Thoracic aorta (tissue), 2 donors: ENCODE data around the gene PRM3. TPM values are rescaled to one million over a fixed set of nuclear protein-coding genes. Genes with fewer than 3 reads are reported as not detected.
"Not testable (repeated sequence)": the region's sequence is repeated elsewhere in the genome, so short reads cannot be mapped to it uniquely, and the experiment has no call there.

Experiments
- ATAC-seq: fragments of 150-250 bp; one replicate; pipeline ENCODE4 v1.8.0; 2017; ENCODE audit warnings: low read depth; ENCODE audit not compliant: insufficient number of reproducible peaks, low FRiP score
- DNase-seq: peaks from one replicate; pipeline ENCODE4 v3.0.0-alpha.2; 2020; ENCODE audit warnings: low spot score
- H3K27ac ChIP-seq, 2 donors: fragments of 200-600 bp; sonication (generic); 1 replicate in 1 of 2; 2 replicates in 1 of 2; pipeline ENCODE4 v1.5.1; 2016; ENCODE audit warnings: mild to moderate bottlenecking in 2 of 2, moderate library complexity in 2 of 2
- H3K27me3 ChIP-seq: fragments of 200-600 bp; sonication (generic); replicated peaks from 2 replicates; pipeline ENCODE4 v1.6.0; 2016; ENCODE audit warnings: mild to moderate bottlenecking; ENCODE audit not compliant: insufficient read depth
- H3K36me3 ChIP-seq: fragments of 200-600 bp; sonication (generic); one replicate; pipeline ENCODE4 v1.5.1; 2016
- H3K4me1 ChIP-seq, 2 donors: fragments of 200-600 bp; sonication (generic); 1 replicate in 1 of 2; 2 replicates in 1 of 2; pipeline versions ENCODE4 v1.5.1 to v1.6.0; 2016; ENCODE audit warnings: low read depth in 2 of 2, mild to moderate bottlenecking in 1 of 2; ENCODE audit not compliant: control insufficient read depth in 1 of 2
- H3K4me3 ChIP-seq: fragments of 200-600 bp; sonication (generic); 2 replicates; pipeline ENCODE4 v1.5.1; 2016; ENCODE audit warnings: mild to moderate bottlenecking
- H3K9me3 ChIP-seq: fragments of 200-600 bp; sonication (generic); 2 replicates; pipeline ENCODE4 v1.5.1; 2016
- total RNA-seq, 2 donors: library from RNA; depleted of rRNA; stranded (reverse); fragments of >200 nt; gene quantifications; one replicate each; pipeline versions ENCODE4 v1.1.0 to v1.2.3, GENCODE V29; 2016
- TF ChIP-seq, protein P1 (sequence below): fragments of 200-600 bp; sonication (generic); IDR thresholded peaks from one replicate; pipeline ENCODE4 v1.5.1; 2019; ENCODE audit warnings: antibody characterized with exemption

PRM3 gene
- total RNA-seq, 2 donors from 2014 or later = not detected

DNA sequence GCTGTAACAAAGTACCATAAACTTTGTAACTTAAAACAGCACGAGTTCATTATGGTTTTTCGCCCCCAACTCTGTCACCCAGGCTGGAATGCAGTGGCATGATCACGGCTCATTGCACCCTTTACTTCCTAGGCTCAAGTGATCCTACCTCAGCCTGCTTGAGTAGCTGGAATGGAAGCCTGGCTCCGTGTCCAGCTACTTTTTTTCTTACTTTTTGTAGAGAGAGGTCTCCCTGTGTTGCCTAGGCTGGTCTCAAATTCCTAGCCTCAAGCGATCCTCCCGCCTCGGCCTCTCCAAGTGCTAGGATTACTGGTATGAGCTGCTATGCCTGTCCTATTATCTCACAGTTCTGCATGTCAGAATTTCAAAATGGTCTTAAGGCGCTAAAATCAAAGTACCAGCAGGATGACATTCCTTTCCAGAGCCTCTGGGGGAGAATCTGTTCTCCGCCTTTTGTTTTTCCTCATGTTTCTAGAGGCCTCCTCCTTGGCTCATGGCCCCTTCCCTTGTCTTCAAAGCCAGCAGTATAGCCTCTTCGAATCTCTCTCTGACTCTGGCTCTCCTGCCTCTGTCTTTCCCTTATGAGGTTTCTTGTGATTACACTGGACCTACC is 17.8 kb upstream of the PRM3 start:
- ATAC-seq (no peak), DNase-seq (no peak)
- H3K4me1 ChIP-seq = peaks cover 0 to 6% of the 10 kb centered on the region in 2 donors
- H3K4me3 ChIP-seq = no peak overlapping the region
- no peaks in the 10 kb centered on the region for H3K27me3 ChIP-seq
- no peak overlapping the region for H3K27ac ChIP-seq
- no peaks in the 10 kb centered on the region for H3K9me3 ChIP-seq
- H3K36me3 ChIP-seq = no peaks in the 10 kb centered on the region
- TF ChIP-seq, protein P1, sequence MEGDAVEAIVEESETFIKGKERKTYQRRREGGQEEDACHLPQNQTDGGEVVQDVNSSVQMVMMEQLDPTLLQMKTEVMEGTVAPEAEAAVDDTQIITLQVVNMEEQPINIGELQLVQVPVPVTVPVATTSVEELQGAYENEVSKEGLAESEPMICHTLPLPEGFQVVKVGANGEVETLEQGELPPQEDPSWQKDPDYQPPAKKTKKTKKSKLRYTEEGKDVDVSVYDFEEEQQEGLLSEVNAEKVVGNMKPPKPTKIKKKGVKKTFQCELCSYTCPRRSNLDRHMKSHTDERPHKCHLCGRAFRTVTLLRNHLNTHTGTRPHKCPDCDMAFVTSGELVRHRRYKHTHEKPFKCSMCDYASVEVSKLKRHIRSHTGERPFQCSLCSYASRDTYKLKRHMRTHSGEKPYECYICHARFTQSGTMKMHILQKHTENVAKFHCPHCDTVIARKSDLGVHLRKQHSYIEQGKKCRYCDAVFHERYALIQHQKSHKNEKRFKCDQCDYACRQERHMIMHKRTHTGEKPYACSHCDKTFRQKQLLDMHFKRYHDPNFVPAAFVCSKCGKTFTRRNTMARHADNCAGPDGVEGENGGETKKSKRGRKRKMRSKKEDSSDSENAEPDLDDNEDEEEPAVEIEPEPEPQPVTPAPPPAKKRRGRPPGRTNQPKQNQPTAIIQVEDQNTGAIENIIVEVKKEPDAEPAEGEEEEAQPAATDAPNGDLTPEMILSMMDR = no peak

DNA sequence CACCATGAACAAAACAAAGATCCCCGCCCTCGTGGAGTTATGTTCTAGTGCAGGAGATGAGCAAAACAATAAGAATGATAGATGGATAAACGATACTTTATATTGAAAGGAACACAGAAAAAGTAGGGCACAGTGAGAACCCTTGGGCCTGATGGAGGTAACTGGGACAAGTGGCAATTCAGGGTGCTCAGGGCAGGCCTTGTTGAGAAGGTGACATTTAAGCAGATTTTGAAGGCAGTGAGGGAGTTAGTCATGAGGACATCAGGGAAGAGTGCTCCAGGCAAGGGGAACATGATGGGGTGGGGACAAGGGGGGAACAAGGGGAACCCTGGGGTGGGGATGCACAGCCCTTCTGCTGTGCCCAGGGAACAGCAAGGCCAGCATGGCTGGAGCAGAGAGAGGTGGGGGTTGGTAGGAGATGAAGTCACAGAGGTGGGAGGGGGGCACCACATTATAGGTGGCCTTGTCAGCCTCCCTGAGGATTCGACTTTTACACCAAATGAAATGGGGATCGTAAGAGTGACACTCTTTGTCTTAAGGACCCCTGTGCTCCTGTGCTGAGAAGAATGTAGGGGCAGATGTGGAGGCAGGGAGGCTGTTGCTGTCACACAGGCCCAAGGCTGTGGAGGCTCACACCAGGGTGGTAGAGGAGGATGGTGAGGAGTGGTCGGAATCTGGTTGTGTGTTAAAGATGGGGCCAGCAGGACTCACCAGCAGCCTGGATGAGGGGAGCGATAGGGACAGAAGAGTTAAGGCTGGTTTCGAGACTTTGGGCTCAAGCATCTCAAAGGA is 16.9 kb upstream of the PRM3 start:
- H3K27ac ChIP-seq = no peak overlapping the region
- H3K4me3 ChIP-seq = no peak overlapping the region
- H3K4me1 ChIP-seq = peaks cover 0 to 6% of the 10 kb centered on the region in 2 donors
- ATAC-seq = no peak
- DNase-seq = no peak
- H3K9me3 ChIP-seq = no peaks in the 10 kb centered on the region
- H3K36me3 ChIP-seq = no peaks in the 10 kb centered on the region
- H3K27me3 ChIP-seq = no peaks in the 10 kb centered on the region
- TF ChIP-seq, protein P1 = no peak

DNA sequence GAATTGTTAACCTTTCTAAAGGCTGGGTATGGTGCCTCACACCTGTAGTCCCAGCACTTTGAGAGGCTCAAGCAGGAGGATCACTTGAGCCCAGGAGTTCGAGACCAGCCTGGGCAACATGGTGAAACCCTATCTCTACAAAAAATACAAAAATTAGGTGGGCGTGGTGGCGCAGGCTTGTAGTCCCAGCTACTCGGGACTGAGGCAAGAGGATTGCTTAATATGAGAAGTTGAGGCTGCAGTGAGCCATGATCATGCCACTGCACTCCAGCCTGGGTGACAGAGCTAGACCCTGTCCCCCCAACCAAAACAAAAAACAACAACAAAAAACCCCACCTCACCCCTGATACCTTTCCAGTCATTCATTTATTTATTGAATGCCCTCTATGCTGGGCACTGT is 16.3 kb upstream of the PRM3 start:
- not testable (repeated sequence) for DNase-seq

DNA sequence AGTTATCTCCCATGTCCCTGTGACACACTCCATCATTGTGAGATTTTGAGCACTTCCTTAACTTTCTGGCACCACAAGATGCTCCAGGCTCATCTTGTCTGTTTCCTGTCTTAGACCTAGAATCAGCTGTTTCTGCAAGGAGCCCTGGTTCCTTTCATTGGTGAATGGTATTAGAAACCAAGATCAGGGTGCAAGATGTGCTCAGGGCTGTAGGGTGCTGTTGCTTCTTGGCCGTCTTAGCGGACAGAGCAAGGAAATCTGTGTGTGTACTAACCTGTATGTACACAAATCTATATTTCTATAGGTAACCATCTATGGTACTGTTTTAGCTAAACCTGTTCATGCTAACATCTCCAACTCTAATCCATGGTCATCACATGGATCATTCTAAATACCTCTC is 15.8 kb upstream of the PRM3 start:
- DNase-seq (no peak), ATAC-seq (no peak)
- H3K27me3 ChIP-seq = no peaks in the 10 kb centered on the region
- no peak overlapping the region for H3K27ac ChIP-seq
- H3K9me3 ChIP-seq = no peaks in the 10 kb centered on the region
- peaks cover 0 to 6% of the 10 kb centered on the region in 2 donors for H3K4me1 ChIP-seq
- no peak overlapping the region for H3K4me3 ChIP-seq
- TF ChIP-seq, protein P1 = no peak
- no peaks in the 10 kb centered on the region for H3K36me3 ChIP-seq

More for the DNA sequence above, 16.3 kb upstream of the PRM3 start:
- not testable (repeated sequence) for H3K4me3 ChIP-seq, H3K27ac ChIP-seq, H3K36me3 ChIP-seq, H3K9me3 ChIP-seq, ATAC-seq, H3K4me1 ChIP-seq, H3K27me3 ChIP-seq

DNA sequence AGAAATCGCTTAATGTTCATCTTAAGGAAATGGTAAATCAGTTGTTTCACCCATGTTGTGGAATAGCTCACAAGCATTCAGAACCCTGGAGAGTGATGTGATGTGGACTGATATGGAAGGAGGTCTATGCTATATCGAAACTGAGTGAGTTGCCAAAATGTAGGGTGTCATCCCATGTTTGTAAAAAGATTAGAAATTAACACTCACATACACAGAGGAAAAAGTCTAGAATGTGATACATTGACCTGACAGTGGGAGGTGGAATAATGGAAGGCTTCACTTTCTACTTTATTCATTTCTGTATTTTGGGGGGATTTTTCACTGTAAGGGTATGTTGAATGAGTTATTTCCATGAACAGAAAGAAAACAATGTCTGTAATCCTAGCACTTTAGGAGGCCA is 12.4 kb upstream of the PRM3 start:
- H3K36me3 ChIP-seq = no peaks in the 10 kb centered on the region
- no peak overlapping the region for H3K4me3 ChIP-seq
- H3K27me3 ChIP-seq = no peaks in the 10 kb centered on the region
- TF ChIP-seq, protein P1 = no peak
- DNase-seq = no peak
- no peak overlapping the region for H3K27ac ChIP-seq
- ATAC-seq = no peak
- no peaks in the 10 kb centered on the region for H3K4me1 ChIP-seq
- no peaks in the 10 kb centered on the region for H3K9me3 ChIP-seq
